ENCODE results near the gene NPIPB6.

- peak; percentile 68 to 92 (median 76) for TF ChIP-seq CTCF (IDR thresholded peaks at IDR 0.05)
- no peak for TF ChIP-seq POLR2A (IDR thresholded peaks at IDR 0.05)
Measured at GRCh38 chr16:28317040-28317880, 46.0 kb downstream of the NPIPB6 start.
